Measurements from ENCODE around the gene BEND4.

The BEND4 gene

DNA sequence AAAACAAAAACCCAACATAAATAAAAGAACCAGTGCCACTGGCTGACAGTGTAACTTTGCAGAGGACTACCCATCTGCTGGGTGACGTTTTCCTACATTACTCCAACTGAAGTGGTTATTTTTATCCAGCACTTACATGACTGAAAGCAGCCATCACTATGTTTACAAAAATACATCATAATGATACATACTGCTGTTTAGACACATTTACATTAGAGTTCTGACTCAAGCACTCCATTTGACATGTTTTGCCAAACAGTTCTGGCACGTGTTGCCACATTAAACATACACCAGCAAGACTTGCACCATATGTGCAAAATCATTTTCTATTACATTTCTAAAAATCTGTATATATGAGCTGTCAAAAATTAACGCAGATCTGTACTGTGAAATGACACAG lies 39.6 kb downstream of the BEND4 start:
- no peak for DNase-seq (ENCODE audit: low read depth in 2 of 3, low spot score in 1 of 3)

DNA sequence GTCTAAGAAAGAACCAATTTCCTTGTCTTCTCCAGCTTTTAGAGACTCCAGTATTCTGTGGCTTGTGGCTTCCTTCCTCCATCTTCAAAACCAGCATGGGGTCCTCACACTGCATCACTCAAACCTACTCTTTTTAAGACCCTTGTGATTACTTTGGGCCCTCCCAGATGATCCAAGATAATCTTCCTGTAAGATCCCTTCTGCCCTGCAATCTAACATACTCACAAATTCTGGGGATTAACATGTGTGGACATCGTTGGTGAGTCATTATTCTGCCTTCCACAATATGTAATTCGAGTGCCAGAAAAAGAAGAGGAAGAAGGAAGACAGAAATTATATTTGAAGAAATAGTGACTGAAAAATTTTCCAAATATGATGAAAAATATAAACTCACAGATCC lies 47.9 kb downstream of the BEND4 start:
- DNase-seq (ENCODE audit: low read depth in 2 of 3, low spot score in 1 of 3) = no peak

DNA sequence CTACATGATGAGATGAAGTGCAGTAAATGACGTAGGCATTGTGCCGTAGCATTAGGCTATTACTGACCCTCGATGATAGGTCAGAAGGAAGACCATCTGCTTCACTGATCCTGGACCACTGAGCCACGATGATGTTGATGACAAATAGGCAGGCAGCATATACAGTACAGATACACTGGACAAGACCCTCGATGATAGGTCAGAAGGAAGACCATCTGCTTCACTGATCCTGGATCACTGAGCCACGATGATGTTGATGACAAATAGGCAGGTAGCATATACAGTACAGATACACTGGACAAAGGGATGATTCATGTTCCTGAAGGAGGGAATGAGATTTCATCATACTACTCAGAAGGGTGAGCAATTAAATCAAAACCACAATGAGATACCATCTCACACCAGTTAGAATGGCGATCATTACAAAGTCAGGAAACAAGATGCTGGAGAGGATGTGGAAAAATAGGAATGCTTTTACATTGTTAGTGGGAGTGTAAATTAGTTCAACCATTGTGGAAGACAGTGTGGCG lies 50.9 kb downstream of the BEND4 start:
- no peak for DNase-seq (ENCODE audit: low read depth in 2 of 3, low spot score in 1 of 3)

DNA sequence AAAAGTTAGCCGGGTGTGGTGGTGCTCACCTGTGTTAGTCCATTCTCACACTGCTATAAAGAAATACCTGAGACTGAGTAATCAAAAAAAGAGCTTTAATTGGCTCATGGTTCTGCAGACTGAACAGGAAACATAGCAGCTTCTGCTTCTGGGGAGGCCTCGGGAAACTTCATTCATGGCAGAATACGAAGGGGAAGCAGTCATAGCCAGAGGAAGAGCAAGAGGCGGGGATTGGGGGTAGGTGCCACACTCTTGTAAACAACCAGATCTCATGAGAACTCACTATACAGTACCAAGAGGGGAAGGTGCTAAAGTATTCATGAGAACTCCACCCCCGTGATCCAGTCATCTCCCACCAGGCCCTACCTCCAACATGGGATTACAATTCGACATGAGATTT lies 64.1 kb downstream of the BEND4 start:
- DNase-seq (ENCODE audit: low read depth in 2 of 3, low spot score in 1 of 3) = no peak

DNA sequence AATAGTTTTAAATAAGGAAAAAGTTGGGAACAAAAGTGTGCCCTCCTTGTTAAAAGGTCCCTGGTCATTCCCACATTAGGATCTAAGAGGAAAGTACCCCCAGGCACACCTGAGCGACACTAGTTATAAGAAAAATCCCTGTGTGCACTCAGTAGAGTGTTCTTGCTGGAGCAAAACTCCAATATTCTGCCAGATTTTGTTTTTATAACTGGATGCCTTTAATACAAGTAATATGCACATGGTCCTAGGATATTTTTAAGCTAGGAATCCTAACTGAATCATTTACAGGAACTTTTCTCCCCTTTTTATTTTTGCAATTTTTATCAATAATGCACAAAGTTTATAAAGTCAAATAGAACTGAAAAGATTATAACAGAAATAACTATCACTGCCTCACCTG lies 68.6 kb downstream of the BEND4 start:
- no peak for DNase-seq (ENCODE audit: low read depth in 2 of 3, low spot score in 1 of 3)

DNA sequence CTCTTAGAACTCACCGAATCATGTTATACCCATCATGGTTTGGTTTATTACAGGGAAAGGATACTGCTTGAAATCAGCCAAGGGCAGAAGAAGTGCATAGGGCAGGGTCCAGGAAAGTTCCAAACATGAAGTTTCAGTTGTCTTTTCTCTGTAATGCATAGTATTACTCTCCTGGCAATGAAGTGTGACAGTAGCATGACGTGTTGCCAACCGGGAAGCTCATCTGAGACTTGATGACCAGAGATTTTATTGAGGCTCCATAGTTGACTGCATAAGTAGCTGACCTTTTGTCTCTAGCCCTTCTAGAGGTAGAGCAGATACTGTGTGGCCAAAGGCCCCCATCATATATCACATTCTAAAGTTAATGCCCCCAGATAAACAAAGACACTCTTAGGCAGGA lies 72.1 kb downstream of the BEND4 start:
- no peak for DNase-seq (ENCODE audit: low read depth in 2 of 3, low spot score in 1 of 3)

DNA sequence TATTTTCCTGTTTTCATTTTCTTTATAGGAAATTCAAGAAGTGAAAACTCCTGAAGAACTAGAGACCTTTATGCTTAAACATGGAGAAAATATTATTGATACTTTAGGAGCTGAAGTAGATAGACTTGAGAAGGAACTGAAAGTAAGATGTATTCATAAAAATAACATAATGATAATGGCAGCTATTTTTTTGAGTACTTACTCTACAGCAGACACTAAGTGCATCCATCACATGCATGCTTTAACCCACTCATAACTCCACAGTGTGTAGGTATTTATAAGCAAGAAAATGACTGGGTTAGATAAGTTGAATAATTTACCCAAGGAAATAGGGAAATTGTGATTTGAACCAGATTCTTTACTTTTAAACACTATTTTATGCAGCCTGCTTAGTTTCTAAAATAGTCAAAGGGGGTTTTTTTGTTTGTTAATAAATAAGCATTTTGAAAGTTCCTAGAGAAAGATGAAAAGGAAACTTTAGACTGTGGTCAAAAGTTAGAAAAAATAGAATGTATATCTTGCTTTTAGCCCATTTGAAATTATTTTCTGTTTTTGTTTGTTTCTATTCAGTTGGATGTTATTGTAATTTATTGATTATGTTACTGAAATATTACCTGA lies 74.2 kb downstream of the BEND4 start:
- no peak for DNase-seq (ENCODE audit: low read depth in 2 of 3, low spot score in 1 of 3)

DNA sequence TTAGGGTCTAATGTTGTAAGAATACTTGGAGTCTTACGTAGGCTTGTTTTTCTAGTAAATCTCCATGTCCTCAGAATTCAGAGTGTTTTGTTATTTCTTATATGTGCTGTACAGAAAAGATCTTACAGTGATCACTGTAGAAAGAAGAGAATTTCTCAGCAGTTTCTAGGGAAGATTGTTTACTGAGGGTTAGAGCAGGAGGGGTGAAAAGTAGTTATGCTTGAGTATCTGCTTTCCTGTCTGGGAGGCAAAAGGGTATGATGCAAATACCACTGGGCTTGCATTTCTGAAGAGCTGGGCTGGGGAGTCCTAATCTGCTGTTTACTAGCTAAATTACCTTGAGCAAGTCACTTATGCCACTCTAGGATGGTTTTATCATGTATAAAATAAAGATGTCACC lies 78.2 kb downstream of the BEND4 start:
- DNase-seq (ENCODE audit: low read depth in 2 of 3, low spot score in 1 of 3) = no peak

DNA sequence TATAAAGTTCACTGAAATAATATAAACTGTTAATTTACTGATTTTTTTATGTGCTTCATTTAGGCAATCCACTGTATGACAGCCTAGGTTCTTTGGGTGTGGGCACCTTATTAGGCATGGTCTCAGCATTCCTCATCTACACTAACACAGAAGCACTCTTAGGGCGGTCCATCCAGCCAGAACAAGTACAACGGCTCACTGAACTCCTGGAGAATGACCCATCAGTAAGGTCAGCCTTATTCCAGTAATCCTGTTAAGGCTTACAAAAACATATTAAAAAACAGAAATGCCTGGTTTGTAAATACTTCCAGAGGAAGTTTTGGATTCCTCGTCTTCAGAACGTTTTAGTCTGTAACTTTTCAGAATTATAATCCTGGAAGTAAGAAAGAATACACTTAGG lies 82.0 kb downstream of the BEND4 start:
- no peak for DNase-seq (ENCODE audit: low read depth in 2 of 3, low spot score in 1 of 3)

DNA sequence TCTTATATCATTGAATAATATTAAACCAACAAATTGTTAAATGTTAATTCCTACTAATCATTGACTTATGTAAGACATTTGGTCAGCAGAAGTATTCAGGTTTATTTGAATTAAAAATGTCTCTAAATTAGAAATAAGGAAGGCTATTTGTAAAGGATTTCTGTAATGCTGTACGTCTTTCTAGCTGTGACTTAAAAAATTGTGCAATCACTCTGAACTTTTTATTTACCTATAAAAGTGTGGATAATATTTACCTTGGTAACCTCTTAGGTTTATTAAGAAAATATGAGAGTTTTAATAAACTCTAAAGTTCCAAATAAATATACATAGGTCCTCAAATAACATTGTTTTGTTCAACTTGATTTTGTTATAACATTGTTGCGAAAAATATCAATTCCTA lies 85.2 kb downstream of the BEND4 start:
- no peak for DNase-seq (ENCODE audit: low read depth in 2 of 3, low spot score in 1 of 3)

DNA sequence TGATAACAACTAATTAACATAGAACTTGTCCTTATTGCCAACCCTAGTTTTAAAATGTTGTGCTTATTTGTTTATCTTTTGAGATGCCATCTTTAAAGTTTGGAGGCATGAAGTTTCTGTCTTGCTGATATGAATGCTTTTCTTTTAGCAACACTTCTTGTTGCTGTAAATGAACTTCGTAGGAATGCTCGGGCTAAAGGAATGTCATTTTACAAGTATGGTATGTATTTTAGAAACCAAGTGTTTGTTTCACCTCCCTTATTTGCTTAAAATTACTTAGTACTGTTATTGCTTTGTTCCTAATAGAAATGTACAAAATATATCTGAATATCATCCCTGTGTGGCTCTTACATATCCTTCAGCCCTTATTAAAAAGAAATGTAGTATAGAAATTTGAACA lies 86.1 kb downstream of the BEND4 start:
- no peak for DNase-seq (ENCODE audit: low read depth in 2 of 3, low spot score in 1 of 3)

Measured in stimulated activated CD4-positive, alpha-beta T cell treated with anti-CD3 and anti-CD28 coated beads, Interleukin-12 subunit alpha, Interleukin-12 subunit beta, amount 100 ng/mL, for 48 hours (primary cell).